Subcutaneous abdominal adipose tissue (tissue), 5 donors: ENCODE measurements around the gene CLEC1A.

ENCODE experiments used
- H3K27ac ChIP-seq: one replicate; pipeline ENCODE4 v1.7.0; 2013; ENCODE audit warnings: low read depth, mild to moderate bottlenecking, inconsistent platforms, low read length, moderate library complexity
- H3K27me3 ChIP-seq, 5 donors: one replicate each; pipeline ENCODE4 v1.7.0; 2013; ENCODE audit warnings: low read length in 5 of 5, inconsistent platforms in 1 of 5; ENCODE audit not compliant: control insufficient read depth in 5 of 5, insufficient read depth in 4 of 5
- H3K36me3 ChIP-seq, 5 donors: one replicate each; pipeline ENCODE4 v1.7.0; 2013; ENCODE audit warnings: low read length in 5 of 5; ENCODE audit not compliant: control insufficient read depth in 5 of 5, insufficient read depth in 5 of 5
- H3K4me1 ChIP-seq, 5 donors: one replicate each; pipeline ENCODE4 v1.7.0; 2013; ENCODE audit warnings: low read length in 5 of 5, mild to moderate bottlenecking in 3 of 5, moderate library complexity in 1 of 5; ENCODE audit not compliant: control insufficient read depth in 5 of 5, insufficient read depth in 5 of 5
- H3K4me3 ChIP-seq, 5 donors: one replicate each; pipeline ENCODE4 v1.7.0; 2013; ENCODE audit warnings: low read length in 5 of 5, low read depth in 1 of 5
- H3K9ac ChIP-seq, 5 donors: one replicate each; pipeline ENCODE4 v1.7.0; 2013; ENCODE audit warnings: low read length in 5 of 5, mild to moderate bottlenecking in 4 of 5, moderate library complexity in 3 of 5
- H3K9me3 ChIP-seq, 5 donors: one replicate each; pipeline ENCODE4 v1.7.0; 2013; ENCODE audit warnings: low read length in 5 of 5; ENCODE audit not compliant: control insufficient read depth in 5 of 5
- donor health status: healthy.
- donor health status: healthy.
- donor health status: healthy.
- donor health status: healthy.
- donor health status: healthy.

Gene CLEC1A

DNA sequence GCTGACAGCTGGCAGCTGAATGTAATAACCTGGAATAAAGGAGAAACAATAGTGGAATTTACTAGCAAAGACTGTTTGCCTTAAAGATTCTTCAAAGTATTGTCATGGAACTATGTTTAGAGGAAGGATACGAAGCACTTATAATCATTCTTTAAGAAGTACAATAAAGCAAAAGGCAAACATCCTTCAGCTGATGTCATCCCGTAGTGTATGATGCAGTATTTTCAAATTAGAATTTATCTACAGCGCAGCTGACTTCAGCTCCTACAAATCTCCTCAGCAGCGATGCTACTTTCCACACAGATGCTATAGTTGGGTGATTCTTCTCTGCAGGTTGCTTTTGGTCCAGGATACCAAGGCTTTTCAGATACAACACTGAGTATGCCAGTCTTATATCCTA lies 31.5 kb downstream of the CLEC1A start:
- Histone ChIP-seq H3K9me3 (no peaks in the 10 kb centered on the region), H3K36me3 (peaks cover 0 to 4% (median 3%) of the 10 kb centered on the region in 5 donors), H3K4me3 (no peak overlapping the region), H3K27me3 (no peaks in the 10 kb centered on the region), H3K4me1 (peaks cover 0 to 36% (median 2%) of the 10 kb centered on the region in 5 donors), H3K27ac (peak overlapping the region; percentile 68), H3K9ac (no peak overlapping the region)

DNA sequence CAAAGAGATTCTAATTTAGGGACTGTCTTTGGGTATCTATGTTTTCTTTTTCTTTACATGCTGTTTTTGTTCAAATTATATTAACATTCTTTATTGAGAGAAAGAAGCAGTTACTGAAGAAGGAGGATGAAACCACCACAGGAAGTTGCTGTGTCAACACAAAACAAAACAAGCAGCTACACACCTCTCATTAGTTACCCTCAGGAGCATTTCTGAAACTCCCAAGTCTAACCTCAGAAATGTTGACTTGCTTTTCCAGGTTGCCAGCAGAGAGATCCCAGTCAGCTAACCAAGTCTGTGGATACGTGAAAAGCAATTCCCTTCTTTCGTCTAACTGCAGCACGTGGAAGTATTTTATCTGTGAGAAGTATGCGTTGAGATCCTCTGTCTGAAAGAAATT lies 33.5 kb downstream of the CLEC1A start:
- Histone ChIP-seq H3K36me3 (no peaks in the 10 kb centered on the region), H3K9ac (no peak overlapping the region), H3K9me3 (no peaks in the 10 kb centered on the region), H3K27ac (no peak overlapping the region), H3K27me3 (no peaks in the 10 kb centered on the region), H3K4me3 (no peak overlapping the region), H3K4me1 (peaks cover 0 to 36% (median 2%) of the 10 kb centered on the region in 5 donors)

DNA sequence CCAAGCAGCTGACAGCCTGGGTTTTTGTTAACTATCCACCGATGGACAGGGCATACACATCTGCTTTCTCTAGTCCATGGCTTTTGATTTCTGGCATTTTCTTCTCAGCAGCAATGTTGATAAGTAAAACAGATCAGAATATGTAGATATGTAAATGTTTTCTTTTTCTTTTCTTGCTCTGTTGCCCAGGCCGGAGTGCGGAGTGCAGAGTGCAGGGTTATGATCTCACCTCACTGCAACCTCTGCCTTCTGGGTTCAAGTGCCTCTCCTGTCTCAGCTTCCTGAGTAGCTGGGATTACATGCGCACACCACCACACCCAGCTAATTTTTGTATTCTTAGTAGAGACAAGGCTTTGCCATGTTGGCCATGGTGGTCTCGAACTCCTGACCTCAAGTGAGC lies 40.4 kb downstream of the CLEC1A start:
- H3K4me3 ChIP-seq = no peak overlapping the region
- H3K36me3 ChIP-seq = no peaks in the 10 kb centered on the region
- H3K4me1 ChIP-seq = no peaks in the 10 kb centered on the region
- H3K9ac ChIP-seq = no peak overlapping the region
- H3K9me3 ChIP-seq = no peaks in the 10 kb centered on the region
- H3K27ac ChIP-seq = no peak overlapping the region
- no peaks in the 10 kb centered on the region for H3K27me3 ChIP-seq

DNA sequence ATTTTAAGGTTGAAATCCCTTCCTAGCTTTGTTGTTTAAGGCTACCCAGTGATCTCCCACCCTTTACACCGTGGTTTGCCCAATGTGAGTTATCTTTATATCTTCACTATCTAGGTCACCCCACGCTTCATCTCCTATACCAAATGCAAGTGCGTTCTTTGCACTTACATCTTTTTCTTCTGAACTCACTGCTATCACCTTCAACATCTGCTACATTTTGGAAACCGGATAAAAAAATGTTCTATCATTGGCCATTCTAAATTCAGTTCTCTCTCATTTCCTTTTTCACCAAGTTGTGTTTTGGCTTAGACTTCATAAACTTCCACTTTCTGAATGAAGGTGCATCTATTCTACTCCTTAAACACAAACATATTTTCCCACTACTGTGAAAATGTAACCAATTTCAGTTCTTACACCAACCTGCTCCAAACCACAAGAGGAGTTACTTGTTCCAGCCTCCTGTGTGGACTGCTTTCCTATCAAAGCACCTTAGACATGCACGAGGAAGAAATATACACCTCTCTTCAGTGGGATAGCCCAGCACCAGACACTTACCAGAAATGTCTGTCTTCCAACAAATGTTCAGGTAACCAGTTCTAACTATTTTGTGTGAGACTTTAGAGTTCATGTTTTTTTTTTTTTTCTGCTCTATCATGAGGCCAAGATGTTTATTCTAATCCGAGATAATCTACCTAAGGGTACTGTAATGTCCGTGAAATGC lies 46.4 kb downstream of the CLEC1A start:
- no peaks in the 10 kb centered on the region for H3K4me1 ChIP-seq
- no peak overlapping the region for H3K4me3 ChIP-seq
- no peak overlapping the region for H3K27ac ChIP-seq
- H3K9me3 ChIP-seq = peaks cover 0 to 9% (median 0%) of the 10 kb centered on the region in 5 donors
- H3K36me3 ChIP-seq = no peaks in the 10 kb centered on the region
- H3K9ac ChIP-seq = no peak overlapping the region
- no peaks in the 10 kb centered on the region for H3K27me3 ChIP-seq

DNA sequence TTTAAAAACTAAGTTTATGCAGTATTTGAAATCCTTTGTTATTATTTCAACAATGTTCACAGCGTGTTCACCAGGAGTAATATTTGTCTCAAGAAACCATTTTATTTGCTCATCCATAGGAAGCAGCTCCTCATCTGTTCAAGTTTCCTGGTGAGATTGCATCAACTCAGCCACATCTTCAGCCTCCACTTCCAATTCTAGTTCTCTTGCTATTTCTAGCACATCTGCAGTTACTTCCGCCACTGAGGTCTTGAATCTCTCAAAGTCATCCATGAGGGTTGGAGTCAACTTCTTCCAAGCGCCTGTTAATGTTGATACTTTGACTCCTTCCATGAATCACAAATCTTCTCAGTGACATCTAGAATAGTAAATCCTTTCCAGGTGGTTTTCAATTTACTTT lies 50.3 kb downstream of the CLEC1A start:
- Histone ChIP-seq H3K9me3 (peaks cover 0 to 9% (median 0%) of the 10 kb centered on the region in 5 donors), H3K9ac (no peak overlapping the region), H3K27me3 (no peaks in the 10 kb centered on the region), H3K4me3 (no peak overlapping the region), H3K4me1 (peaks cover 0 to 3% (median 0%) of the 10 kb centered on the region in 5 donors), H3K36me3 (no peaks in the 10 kb centered on the region), H3K27ac (no peak overlapping the region)

DNA sequence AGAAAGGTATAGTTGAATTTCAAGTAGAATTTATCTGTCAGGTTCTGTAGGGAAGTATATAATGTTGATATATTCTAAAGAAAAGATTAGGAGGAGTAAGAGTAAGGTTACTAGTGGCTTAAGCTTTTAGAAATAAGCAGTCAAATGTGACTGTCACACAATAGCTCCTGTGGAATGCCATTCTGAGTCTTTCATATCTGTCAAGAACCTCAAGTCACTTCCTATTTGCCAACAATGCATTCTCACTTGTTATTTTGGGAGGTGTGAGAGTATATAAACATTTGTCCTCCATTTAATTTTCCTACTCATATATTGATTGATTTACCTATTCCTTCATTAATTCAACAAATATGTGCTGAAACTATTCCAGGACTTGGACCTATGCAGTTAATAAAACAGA lies 56.6 kb downstream of the CLEC1A start:
- no peak overlapping the region for H3K4me3 ChIP-seq
- no peak overlapping the region for H3K27ac ChIP-seq
- H3K27me3 ChIP-seq = no peaks in the 10 kb centered on the region
- no peak overlapping the region for H3K9ac ChIP-seq
- H3K9me3 ChIP-seq = no peaks in the 10 kb centered on the region
- H3K4me1 ChIP-seq = peaks cover 0 to 3% (median 0%) of the 10 kb centered on the region in 5 donors
- no peaks in the 10 kb centered on the region for H3K36me3 ChIP-seq

DNA sequence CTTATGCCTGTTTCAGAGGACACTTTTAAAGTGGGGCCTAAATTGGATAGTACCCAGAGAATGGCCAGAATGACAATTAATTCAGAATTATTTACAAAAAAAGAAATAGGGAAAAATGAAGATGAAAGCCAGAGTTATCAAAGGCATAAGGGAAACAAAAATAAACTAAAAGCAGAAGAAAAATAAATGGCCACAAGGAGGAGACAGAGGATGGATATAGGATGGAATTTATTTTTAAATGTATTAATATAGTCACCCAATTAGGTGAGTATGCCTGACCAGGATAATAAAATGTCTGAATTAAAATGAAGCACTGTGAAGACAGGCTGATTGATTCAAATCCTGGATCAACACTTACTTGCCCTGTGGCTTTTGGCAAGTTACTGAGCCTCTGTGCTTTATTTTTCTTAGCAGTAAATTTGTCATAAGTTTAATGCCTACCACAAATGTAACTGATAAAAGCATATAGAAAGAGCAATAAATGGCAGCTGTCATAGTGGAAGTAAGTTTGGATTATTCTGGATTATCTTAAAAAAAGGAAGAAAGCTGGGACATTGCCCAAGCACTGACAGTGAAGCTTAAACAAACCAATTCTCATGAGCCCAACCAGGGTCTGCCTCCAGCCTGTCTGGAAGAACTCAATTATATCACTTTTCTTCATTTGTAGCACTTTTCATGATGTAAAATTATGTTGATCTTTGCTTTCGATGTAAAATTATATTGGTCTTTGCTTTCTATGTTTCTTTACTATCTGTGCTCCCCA lies 64.8 kb downstream of the CLEC1A start:
- Histone ChIP-seq H3K4me1 (peaks cover 0 to 6% (median 0%) of the 10 kb centered on the region in 5 donors), H3K9me3 (no peaks in the 10 kb centered on the region), H3K9ac (no peak overlapping the region), H3K36me3 (no peaks in the 10 kb centered on the region), H3K27me3 (no peaks in the 10 kb centered on the region), H3K4me3 (no peak overlapping the region), H3K27ac (no peak overlapping the region)

DNA sequence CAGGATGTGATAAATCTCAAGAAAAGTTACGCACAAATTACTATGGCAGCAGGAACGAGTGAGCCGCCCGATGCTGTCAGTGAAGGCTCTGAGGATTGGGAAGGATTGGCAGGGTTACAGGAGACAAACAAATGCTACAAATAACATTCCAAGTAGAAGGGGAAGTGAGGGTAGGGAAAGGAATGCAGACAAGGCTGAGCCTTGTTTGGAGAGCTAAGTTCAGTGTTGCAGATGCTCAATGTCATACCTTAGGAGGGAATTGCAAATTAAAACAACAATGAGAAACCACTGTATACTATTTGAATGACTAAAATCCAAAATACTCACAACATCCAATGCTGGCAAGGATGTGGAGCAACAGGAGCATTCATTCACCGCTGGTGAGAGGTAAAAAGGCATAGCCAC lies 67.0 kb downstream of the CLEC1A start:
- Histone ChIP-seq H3K36me3 (no peaks in the 10 kb centered on the region), H3K9ac (no peak overlapping the region), H3K4me1 (peaks cover 0 to 6% (median 0%) of the 10 kb centered on the region in 5 donors), H3K4me3 (no peak overlapping the region), H3K27me3 (no peaks in the 10 kb centered on the region), H3K9me3 (no peaks in the 10 kb centered on the region), H3K27ac (no peak overlapping the region)

DNA sequence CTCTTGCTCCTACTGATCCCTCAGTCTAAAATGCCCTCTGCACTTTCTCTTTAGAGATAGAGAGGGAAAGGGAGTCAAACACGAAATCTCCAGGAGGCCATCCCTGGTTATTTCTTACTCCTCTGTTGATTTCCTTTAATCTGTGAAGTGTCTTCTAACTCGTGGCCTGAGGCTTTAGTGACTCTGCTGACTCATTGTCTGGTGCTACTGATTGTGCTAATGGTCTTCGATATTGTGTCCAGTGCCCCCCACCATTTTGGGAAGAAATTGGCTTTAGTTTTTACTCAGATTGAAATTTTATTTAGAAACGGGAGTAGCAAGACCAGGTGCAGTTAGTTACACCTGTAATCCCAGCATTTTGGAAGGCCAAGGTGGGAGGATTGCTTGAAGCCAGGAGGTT lies 67.5 kb downstream of the CLEC1A start:
- Histone ChIP-seq H3K9ac (no peak overlapping the region), H3K36me3 (no peaks in the 10 kb centered on the region), H3K4me3 (no peak overlapping the region), H3K4me1 (peaks cover 0 to 6% (median 0%) of the 10 kb centered on the region in 5 donors), H3K27ac (no peak overlapping the region), H3K27me3 (no peaks in the 10 kb centered on the region), H3K9me3 (no peaks in the 10 kb centered on the region)

DNA sequence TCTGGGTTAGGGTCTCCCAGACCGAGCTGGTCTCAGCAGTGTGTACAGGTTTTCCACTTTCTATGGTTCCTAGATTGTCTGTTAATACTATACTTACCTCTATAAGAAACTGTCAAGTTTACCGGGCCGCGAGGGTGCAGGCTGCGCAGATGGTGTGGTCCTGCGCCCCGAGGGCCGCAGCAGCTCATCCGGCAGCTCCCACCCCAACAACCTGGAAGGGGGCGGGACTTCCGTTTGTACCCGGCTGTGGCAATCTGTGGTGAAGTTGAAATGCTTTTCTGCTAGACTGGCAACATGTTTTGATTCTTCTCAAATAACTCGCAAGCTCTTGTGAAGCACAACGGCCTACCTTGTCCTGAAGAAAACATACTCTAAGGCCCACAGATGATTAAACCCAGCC lies 68.3 kb downstream of the CLEC1A start, which contains the start of gene CLEC9A:
TSS of gene CLEC9A (plus strand) at position 237 of the 400 bp plus-strand sequence. CDS start 22,006 bp downstream, outside the sequence.
- no peaks in the 10 kb centered on the region for H3K36me3 ChIP-seq
- H3K27ac ChIP-seq = no peak within 1 kb of the TSS
- no peak within 1 kb of the TSS for H3K4me3 ChIP-seq
- H3K27me3 ChIP-seq = no peaks in the 10 kb centered on the region
- no peak within 1 kb of the TSS for H3K9ac ChIP-seq
- H3K4me1 ChIP-seq = peaks cover 0 to 6% (median 0%) of the 10 kb centered on the region in 5 donors
- H3K9me3 ChIP-seq = peaks cover 0 to 2% (median 0%) of the 10 kb centered on the region in 5 donors
